Activated naive CD8-positive, alpha-beta T cell treated with anti-CD3 and anti-CD28 coated beads, Interleukin-2, amount 50 U/mL, for 16 hours (primary cell): ENCODE measurements around the gene CDC42.

ENCODE experiments used
- DNase-seq: peaks from one replicate; pipeline ENCODE4 v3.0.0-alpha.2; 2020; ENCODE audit warnings: low read depth, low spot score

The CDC42 gene

GRCh38 chr1:22108339-22109105, 56.0 kb downstream of the CDC42 start:
- no peak for DNase-seq

GRCh38 chr1:22110016-22110415, 57.5 kb downstream of the CDC42 start:
- no peak for DNase-seq

DNA sequence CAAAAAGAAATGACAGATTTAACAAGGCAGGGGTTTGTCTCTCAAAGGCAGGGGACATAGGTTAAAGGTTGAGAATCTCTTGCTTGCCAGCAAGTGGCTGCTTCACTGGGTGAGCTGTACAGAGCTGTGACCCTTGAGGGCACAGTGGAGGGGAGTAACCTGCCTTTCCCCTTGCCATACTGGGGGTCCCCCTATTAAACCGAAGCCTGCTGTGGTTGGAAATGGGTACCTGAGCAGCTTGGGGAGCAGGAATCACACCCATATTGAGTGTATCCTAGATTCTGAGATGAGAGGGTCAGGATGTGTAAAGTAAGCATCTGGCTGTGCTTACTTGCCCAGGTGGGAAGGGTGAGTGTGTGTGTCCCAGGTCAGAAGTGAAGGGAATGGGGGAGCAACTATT, 58.6 kb downstream of the CDC42 start:
- DNase-seq = no peak

- DNase-seq = no peak
These were observed 59.1 kb downstream of the CDC42 start for GRCh38 chr1:22111620-22112019.

- DNase-seq = no peak
These were observed 60.0 kb downstream of the CDC42 start for GRCh38 chr1:22112554-22112953.

GRCh38 chr1:22114083-22115012, 61.8 kb downstream of the CDC42 start:
- no peak for DNase-seq

GRCh38 chr1:22115286-22115685, 62.8 kb downstream of the CDC42 start:
- no peak for DNase-seq

GRCh38 chr1:22117238-22117637, 64.7 kb downstream of the CDC42 start:
- no peak for DNase-seq

DNA sequence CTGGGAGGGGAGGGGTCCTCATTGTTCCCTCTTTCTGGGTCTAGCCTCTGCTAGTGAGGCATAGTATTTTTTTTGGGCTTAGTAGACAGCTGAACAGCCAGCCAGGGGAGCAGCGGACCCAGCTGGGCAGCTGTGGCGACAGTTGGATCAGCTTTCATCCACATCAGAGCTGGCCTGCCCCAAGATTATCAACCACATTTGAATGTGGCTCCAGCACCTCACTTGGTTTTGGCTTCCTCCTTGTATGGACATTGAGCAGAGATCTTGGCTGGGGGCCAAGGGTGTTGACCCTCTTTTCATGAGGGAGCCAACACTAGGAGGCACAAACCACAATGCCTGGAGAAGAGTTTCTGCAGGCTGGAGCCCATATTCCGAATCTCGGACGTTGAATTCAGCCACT, 65.3 kb downstream of the CDC42 start:
- no peak for DNase-seq

DNA sequence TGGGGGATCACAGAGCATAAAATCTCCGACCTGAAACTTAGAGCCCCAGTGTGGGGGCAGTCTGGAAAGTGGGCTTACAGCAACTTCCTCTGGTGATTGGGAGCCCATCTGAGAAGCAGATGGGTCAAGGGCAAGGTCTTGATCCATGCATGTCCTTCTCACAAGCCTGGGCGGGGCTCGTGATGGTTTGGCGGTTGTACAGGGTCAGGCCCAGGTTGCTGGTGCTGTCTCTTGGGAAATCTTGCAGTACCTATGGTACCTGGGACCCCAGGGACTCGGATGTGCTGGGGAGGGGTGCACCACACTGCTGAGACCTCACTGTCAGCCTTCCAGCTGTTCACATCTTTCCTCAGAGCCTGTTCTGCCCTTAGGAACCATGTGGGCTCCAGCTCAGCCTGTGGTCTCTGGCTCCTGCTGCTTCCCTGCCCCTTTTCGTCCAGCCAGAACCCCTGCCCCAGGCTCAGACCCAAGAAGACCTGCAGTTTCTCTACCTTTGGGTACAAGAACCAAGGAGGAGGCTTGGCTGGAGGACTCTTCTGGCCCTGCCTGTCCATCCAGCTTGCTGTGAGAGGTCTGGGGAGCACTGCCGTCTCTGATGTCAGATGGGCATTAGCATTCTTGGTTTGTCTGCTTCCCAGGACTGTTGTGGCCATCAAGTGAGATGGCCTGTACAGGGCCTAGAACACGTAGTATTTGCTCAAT, 65.9 kb downstream of the CDC42 start:
- no peak for DNase-seq

GRCh38 chr1:22119626-22120468, 67.3 kb downstream of the CDC42 start:
- no peak for DNase-seq

- no peak for DNase-seq
These were observed 67.9 kb downstream of the CDC42 start for GRCh38 chr1:22120469-22120790.

DNA sequence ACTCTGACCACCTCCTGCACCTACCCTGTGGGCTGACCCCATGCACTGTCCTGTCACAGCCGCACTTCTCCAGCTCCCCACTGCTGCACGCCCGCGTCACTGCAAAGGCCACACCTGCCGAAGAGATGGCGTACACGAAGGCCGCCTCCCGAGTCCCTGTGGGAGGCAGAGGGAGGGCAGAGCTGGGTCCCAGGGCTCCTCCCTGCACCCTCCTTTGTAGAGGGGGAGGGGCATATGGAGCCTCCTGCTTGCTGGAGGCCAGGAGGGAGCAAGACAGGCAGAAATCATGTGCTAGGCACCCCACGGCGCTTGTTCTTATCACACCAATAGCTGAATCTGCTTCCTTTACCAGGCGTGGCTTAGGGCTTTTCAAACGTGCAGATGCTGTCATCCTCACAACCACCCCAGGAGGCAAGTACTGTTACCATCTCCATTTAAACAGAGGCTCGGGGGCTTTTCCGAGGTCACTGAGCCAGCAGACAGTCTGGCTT, 69.0 kb downstream of the CDC42 start:
- DNase-seq = no peak

- DNase-seq = no peak
These were observed 70.0 kb downstream of the CDC42 start for GRCh38 chr1:22122273-22123070.

DNA sequence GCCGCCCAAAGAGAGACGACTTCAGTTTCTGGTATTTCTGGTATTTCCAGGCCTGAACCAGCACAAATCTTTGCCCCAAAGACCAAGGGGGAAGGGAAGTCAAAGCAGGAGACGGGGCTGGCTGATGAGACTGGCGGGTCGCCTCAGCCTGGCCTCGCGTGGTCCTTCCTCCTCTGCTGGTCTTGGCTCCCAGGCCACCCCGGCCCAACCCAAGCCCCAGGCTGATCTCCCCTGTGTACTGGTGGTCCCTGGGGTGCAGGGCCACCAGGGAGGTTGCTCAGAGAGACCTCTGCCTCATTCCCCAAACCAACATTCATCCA, 70.5 kb downstream of the CDC42 start:
- no peak for DNase-seq

DNA sequence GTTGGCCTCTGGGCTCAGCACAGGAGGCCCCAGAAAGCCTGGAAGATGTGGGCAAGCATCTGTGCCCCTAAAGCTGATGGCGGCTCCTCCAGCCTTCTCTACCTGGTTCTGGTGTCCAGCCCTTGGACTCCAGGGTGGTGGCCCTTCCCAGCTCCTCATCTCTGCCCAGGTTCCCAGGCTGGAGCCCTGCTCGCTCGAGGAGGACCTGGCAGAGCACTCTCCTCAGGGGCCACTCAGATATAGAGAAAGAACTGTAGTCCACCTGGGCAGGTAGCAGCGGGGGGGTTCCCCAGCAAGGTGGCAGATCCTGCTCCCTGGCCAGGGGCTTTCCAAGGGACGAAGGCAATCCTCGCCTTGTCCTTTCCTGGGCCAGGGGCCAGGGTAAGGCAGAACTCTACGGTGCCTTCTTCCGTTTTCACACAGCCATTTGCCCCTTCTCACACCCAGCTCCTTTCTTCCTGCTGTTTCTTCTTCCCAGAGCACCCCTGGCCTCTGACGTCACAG, 71.4 kb downstream of the CDC42 start:
- DNase-seq = no peak

DNA sequence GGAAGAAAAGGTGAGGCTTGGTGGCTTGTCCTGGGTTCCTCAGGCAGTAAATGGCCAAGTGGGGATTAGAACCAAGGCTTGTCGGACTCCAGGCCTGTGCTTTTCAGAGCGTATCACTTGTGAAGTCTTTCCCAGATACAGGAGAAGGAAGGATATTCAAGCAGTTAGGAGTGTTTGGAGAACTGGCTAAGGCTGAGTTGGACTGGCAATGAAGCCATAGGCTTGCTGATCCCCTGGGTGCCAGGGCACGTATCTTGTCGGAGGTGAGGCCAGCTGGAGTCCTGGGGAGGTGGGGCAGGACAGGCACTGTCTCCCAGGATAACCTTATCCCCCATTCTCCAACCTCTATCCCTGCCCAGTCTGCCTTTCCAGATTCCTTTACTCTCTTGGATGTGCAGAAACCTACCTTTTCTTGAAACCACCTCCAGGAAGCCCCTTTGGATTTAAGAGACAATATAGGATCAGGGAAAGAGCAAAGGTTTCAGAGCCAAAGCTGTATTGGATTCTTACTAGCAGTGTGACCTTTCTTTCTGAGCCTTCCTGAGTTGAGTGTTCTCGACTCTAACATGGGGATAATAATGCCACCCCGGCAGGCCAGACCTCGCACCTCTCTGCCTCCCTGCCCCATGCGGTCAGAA, 72.2 kb downstream of the CDC42 start:
- no peak for DNase-seq

- no peak for DNase-seq
These were observed 74.0 kb downstream of the CDC42 start for GRCh38 chr1:22126531-22126930.

- no peak for DNase-seq
These were observed 74.7 kb downstream of the CDC42 start for GRCh38 chr1:22127248-22127647.

DNA sequence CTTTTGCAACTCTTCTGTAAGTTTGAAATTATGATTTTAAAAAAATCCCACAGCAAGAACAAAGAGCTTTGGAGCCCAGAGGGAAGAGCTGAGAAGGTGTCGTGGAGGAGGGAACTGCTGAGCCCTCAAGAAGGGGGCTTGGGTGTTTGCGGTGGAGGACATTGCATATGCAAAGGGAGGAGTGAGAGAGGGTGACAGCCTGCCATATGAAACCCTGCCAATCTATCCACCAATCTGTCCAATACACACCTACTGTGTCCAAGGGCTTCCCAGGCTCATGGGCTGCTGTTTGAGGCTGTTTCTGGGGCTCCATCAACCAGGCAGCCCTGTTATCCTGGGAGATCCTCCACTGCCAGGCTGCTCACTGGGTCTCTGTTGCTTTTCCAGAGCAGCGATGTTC, 75.2 kb downstream of the CDC42 start:
- DNase-seq = no peak
